B cell (primary cell): ENCODE results near the gene RPS19. TPM values are rescaled to one million over a fixed set of nuclear protein-coding genes. Genes with fewer than 3 reads are reported as not detected.
A peak's percentile ranks its signal among the peaks of the same experiment; 100 is the strongest.

Experiments used
- ATAC-seq: fragments of 200-7000 bp; cut with Tn5 transposase; one replicate; pipeline ENCODE4 v1.10.0; 2021; ENCODE audit warnings: low read depth, mild to moderate bottlenecking, moderate number of reproducible peaks, moderate library complexity
- CTCF ChIA-PET: fragments of 350-600 bp; sonication (Branson Sonifier 250); formaldehyde crosslinking; loops from one replicate; lab custom pipeline; 2021; ENCODE audit warnings: antibody characterized with exemption, inconsistent platforms; lab: Charles Lee
- POLR2A ChIA-PET: fragments of 350-600 bp; sonication (Branson Sonifier 250); formaldehyde crosslinking; loops from one replicate; lab custom pipeline; 2021; ENCODE audit warnings: antibody characterized with exemption; lab: Charles Lee
- DNase-seq: peaks from one replicate; pipeline ENCODE4 v3.0.0; 2013
- H2AFZ ChIP-seq: 2 replicates; pipeline ENCODE4 v1.6.1; 2012; ENCODE audit warnings: mild to moderate bottlenecking, low read depth, low read length; ENCODE audit not compliant: insufficient read depth, poor library complexity, severe bottlenecking
- H3K27ac ChIP-seq, 2 donors: 1 replicate in 1 of 2; 2 replicates in 1 of 2; pipeline ENCODE4 v1.5.1; 2012 to 2013; ENCODE audit warnings: low read length in 2 of 2, mild to moderate bottlenecking in 2 of 2, moderate library complexity in 1 of 2
- H3K27me3 ChIP-seq, 4 experiments: fragments of 200-600 bp in 1 of 4; sonication (generic) in 1 of 4; replicated peaks in 1 of 4; 1 replicate in 2 of 4; 2 replicates in 2 of 4; pipeline versions ENCODE4 v1.6.1 to v1.7.0; 2013 to 2016; ENCODE audit warnings: low read length in 3 of 4, mild to moderate bottlenecking in 2 of 4, mixed read lengths in 1 of 4, moderate library complexity in 1 of 4; ENCODE audit not compliant: insufficient read depth in 4 of 4, control insufficient read depth in 3 of 4; ENCODE audit errors: control extremely low read depth in 1 of 4
- H3K36me3 ChIP-seq, 2 experiments: replicated peaks in 1 of 2; 1 replicate in 1 of 2; 2 replicates in 1 of 2; pipeline versions ENCODE4 v1.6.1 to v1.7.1; 2013; ENCODE audit warnings: low read length in 1 of 2; ENCODE audit not compliant: insufficient read depth in 2 of 2, control insufficient read depth in 1 of 2; ENCODE audit errors: control extremely low read depth in 1 of 2, extremely low read depth in 1 of 2
- H3K4me1 ChIP-seq, 2 donors: fragments of 200-600 bp in 1 of 2; sonication (generic) in 1 of 2; 1 replicate in 1 of 2; 2 replicates in 1 of 2; pipeline versions ENCODE4 v1.5.1 to v1.6.1; 2013 to 2017; ENCODE audit warnings: low read length in 2 of 2; ENCODE audit not compliant: control insufficient read depth in 2 of 2, insufficient read depth in 2 of 2
- H3K4me2 ChIP-seq: replicated peaks from 2 replicates; pipeline ENCODE3; 2012; ENCODE audit warnings: mild to moderate bottlenecking, low read depth, low read length; ENCODE audit not compliant: poor library complexity, severe bottlenecking
- H3K4me3 ChIP-seq, 5 experiments: fragments of 200-600 bp in 1 of 5; sonication (generic) in 1 of 5; 1 replicate in 3 of 5; 2 replicates in 2 of 5; pipeline versions ENCODE4 v1.5.1 to v1.7.0; 2011 to 2016; ENCODE audit warnings: low read length in 4 of 5, mild to moderate bottlenecking in 4 of 5, low read depth in 2 of 5, control low read depth in 1 of 5, moderate library complexity in 1 of 5; ENCODE audit not compliant: insufficient read depth in 1 of 5; ENCODE audit errors: control extremely low read depth in 1 of 5, extremely low read depth in 1 of 5
- H3K79me2 ChIP-seq: fragments of 200-600 bp; sonication (generic); one replicate; pipeline ENCODE4 v1.6.0; 2016; ENCODE audit warnings: low read length; ENCODE audit not compliant: control insufficient read depth, insufficient read depth
- H3K9ac ChIP-seq: fragments of 200-600 bp; sonication (generic); 2 replicates; pipeline ENCODE4 v1.6.1; 2017; ENCODE audit warnings: mild to moderate bottlenecking, low read length, moderate library complexity
- H3K9me3 ChIP-seq, 3 donors: one replicate each; pipeline versions ENCODE4 v1.6.1 to v1.7.1; 2013; ENCODE audit warnings: low read length in 2 of 3; ENCODE audit not compliant: control insufficient read depth in 2 of 3, insufficient read depth in 1 of 3; ENCODE audit errors: control extremely low read depth in 1 of 3
- H4K20me1 ChIP-seq: 2 replicates; pipeline ENCODE4 v1.6.0; 2012; ENCODE audit warnings: mild to moderate bottlenecking, low read length; ENCODE audit not compliant: insufficient read depth, control insufficient read depth, poor library complexity, severe bottlenecking
- H3K27ac Mint-ChIP-seq: one replicate; pipeline ENCODE4 v1.8.0; 2021; ENCODE audit warnings: mixed read lengths
- H3K27me3 Mint-ChIP-seq: one replicate; pipeline ENCODE4 v1.8.0; 2021; ENCODE audit warnings: mixed read lengths
- H3K4me1 Mint-ChIP-seq: one replicate; pipeline ENCODE4 v1.8.0; 2021; ENCODE audit warnings: mixed read lengths
- H3K4me3 Mint-ChIP-seq: one replicate; pipeline ENCODE4 v1.8.0; 2021; ENCODE audit warnings: mixed read lengths
- H3K9me3 Mint-ChIP-seq: one replicate; pipeline ENCODE4 v1.8.0; 2022; ENCODE audit warnings: mixed read lengths; ENCODE audit not compliant: insufficient read depth
- EZH2 ChIP-seq: IDR thresholded peaks from 2 replicates; pipeline ENCODE4 v1.6.1; 2012; ENCODE audit warnings: borderline replicate concordance, low read depth, mild to moderate bottlenecking, moderate library complexity, low read length; ENCODE audit not compliant: insufficient read depth, poor library complexity, severe bottlenecking
- WGBS: methylation state at CpG from one replicate; pipeline ENCODE4 v1.1.5; 2013; ENCODE audit warnings: missing lambda C conversion rate; ENCODE audit not compliant: insufficient coverage; 5-methylcytosine and 5-hydroxymethylcytosine counted together
- intact Hi-C: fragments of 100-400 bp; cut with micrococcal nuclease; formaldehyde crosslinking; loops from one replicate; pipeline ENCODE4 v1.10.0; 2022
- polyA plus RNA-seq: library from polyadenylated mRNA; depleted of rRNA; stranded (reverse); fragments of >200 nt; gene quantifications from 2 replicates; pipeline ENCODE4 v1.2.3, GENCODE V29; 2012
- total RNA-seq, 2 donors: library from RNA; stranded (reverse); fragments of 120-200 nt in 1 of 2; gene quantifications; 1 replicate in 1 of 2; 2 replicates in 1 of 2; pipeline versions ENCODE4 v1.2.3 to v1.2.4, GENCODE V29; 2013 to 2022
- TF ChIP-seq, protein P1 (sequence below): fragments of 200-600 bp; IDR thresholded peaks from one replicate; pipeline ENCODE4 v1.8.0; 2022; ENCODE audit warnings: antibody characterized with exemption, mild to moderate bottlenecking

The RPS19 gene
- total and polyA plus RNA-seq, 2 donors (not counting 1 experiment from before 2014, with no cell fraction given), result 3,322 to 9,144 TPM

DNA sequence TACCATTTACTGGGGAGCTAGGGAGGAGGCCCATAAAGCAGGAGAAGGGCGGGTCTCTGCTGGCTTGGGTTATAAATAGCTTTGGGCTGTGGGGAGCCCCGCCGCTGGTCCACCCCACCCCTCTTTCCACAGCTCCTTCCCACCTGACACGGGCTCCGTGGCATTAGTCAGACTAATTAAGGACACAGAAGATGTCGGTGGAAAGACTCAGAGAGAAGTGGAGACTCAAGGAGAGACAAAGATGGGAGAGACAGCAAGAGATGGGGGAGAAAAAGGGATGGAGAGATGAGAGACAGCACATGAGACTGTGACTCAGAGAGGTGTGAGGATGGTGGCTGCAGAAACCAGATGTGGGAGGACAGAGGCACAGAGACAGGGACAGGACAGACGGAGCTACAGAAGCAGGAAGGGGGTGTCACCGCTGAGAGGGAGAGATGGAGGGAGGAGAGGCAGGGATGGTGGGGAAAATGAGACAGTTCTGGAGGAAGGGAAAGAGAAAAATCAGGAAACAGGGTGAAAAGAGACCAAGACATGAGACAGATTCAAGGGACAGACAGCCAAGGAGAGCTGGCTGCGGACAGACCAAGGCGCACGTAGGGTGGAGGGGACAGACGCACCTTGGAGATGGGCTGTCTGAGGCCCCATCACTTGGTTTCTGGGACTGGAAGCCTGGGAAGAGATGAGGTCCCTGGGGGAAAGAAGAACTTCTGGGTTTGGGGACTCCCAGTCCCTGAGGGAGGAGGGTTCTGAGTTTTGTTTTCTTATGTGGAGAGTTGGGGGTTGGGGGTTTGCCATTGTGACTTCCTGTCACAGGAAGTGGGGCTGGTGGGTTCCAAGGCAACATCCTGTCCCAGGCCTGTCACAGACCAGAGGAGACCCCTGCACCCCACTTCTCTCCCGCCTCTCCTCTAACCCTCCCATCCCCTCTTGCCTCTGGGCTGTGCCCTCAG, 27.0 kb downstream of the RPS19 start:
- Mint-ChIP-seq H3K9me3 (no peaks in the 10 kb centered on the region), H3K4me1 (peaks cover 62% of the 10 kb centered on the region), H3K27me3 (no peaks in the 10 kb centered on the region), H3K4me3 (peak overlapping the region; percentile 78), H3K27ac (peak overlapping the region; percentile 88)
- H3K4me3 ChIP-seq, result peak overlapping the region; percentile 45 to 66 (median 46)
- no peaks in the 10 kb centered on the region for H3K9me3 ChIP-seq
- no peaks in the 10 kb centered on the region for H3K27me3 ChIP-seq
- peak overlapping the region; percentile 68 for H3K9ac ChIP-seq
- intact Hi-C loops, result loop anchor here (1.0 kb wide), 2 partner anchors 10 to 14 kb away; partner anchors contain the start of gene CD79A
- H3K27ac ChIP-seq, result peak overlapping the region; percentile 79 to 83
- no peak overlapping the region for H2AFZ ChIP-seq
- WGBS, result 8% methylated on average over 10 of the region's 13 CpGs
- peaks cover 75% of the 10 kb centered on the region for H4K20me1 ChIP-seq
- H3K4me2 ChIP-seq, result peak overlapping the region; percentile 90
- ChIA-PET POLR2A (interaction anchor here (0.9 to 7.7 kb wide), 6 partner anchors 11 to 58 kb away, joined by 3 to 92 read pairs (median 9); partner anchors contain the start of genes CD79A and RPS19), CTCF (interaction anchor here (1.1 to 7.3 kb wide), 14 partner anchors 13 to 148 kb away, joined by 3 to 180 read pairs (median 8); partner anchors contain the start of genes CD79A and RPS19)
- peaks cover 93% of the 10 kb centered on the region for H3K79me2 ChIP-seq
- ATAC-seq (peak; percentile 10), DNase-seq (peak; percentile 74)
- H3K4me1 ChIP-seq, result peaks cover 48 to 65% of the 10 kb centered on the region in 2 donors
- peaks cover 0 to 37% of the 10 kb centered on the region in 2 experiments for H3K36me3 ChIP-seq
- TF ChIP-seq, protein P1, sequence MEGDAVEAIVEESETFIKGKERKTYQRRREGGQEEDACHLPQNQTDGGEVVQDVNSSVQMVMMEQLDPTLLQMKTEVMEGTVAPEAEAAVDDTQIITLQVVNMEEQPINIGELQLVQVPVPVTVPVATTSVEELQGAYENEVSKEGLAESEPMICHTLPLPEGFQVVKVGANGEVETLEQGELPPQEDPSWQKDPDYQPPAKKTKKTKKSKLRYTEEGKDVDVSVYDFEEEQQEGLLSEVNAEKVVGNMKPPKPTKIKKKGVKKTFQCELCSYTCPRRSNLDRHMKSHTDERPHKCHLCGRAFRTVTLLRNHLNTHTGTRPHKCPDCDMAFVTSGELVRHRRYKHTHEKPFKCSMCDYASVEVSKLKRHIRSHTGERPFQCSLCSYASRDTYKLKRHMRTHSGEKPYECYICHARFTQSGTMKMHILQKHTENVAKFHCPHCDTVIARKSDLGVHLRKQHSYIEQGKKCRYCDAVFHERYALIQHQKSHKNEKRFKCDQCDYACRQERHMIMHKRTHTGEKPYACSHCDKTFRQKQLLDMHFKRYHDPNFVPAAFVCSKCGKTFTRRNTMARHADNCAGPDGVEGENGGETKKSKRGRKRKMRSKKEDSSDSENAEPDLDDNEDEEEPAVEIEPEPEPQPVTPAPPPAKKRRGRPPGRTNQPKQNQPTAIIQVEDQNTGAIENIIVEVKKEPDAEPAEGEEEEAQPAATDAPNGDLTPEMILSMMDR, result no peak
- no peak for TF ChIP-seq EZH2
